ENCODE data around the gene PPA1. TPM values are rescaled to one million over a fixed set of nuclear protein-coding genes. Genes with fewer than 3 reads are reported as not detected.
"Not testable (repeated sequence)": the region's sequence is repeated elsewhere in the genome, so short reads cannot be mapped to it uniquely, and the experiment has no call there.

The PPA1 gene
- total and polyA plus RNA-seq, 2 of the 4 experiments (the other 2 are of a cell fraction): 78.6 to 102 TPM

GRCh38 chr10:70241081-70241480 lies 7.9 kb upstream of the PPA1 start:
- DNase-seq: no peak
- CTCF ChIA-PET: no interaction called here
- no CpG with 5 or more reads among the region's 3 CpGs for whole genome bisulfite sequencing, 2 experiments (ENCODE audit: extremely low coverage in 2 of 2, insufficient read length in 1 of 2)

GRCh38 chr10:70239986-70240385 lies 6.8 kb upstream of the PPA1 start:
- in situ Hi-C loops (cut with MboI; ENCODE audit: low sequenced_read_pairs); H3K18ac ChIP-seq (ENCODE audit: low read depth, low read length); H3K4me3 ChIP-seq (ENCODE audit: insufficient read depth, low read depth, low read length); CTCF ChIA-PET; H3K4me2 ChIP-seq (ENCODE audit: low read depth, low read length); H4K20me1 ChIP-seq (ENCODE audit: insufficient read depth, low read length); H3K79me1 ChIP-seq (ENCODE audit: low read depth in 1 of 2, low read length in 2 of 2); H3K9me3 ChIP-seq (ENCODE audit: control insufficient read depth, insufficient read depth, low read length); H3K9ac ChIP-seq (ENCODE audit: low read depth, low read length); H2AK5ac ChIP-seq (ENCODE audit: low read depth, low read length); H3K36me3 ChIP-seq (ENCODE audit: control insufficient read depth, insufficient read depth, low read length); H3K56ac ChIP-seq (ENCODE audit: extremely low read depth, insufficient read depth, low read length); H3K4ac ChIP-seq (ENCODE audit: low read depth, low read length); H2BK15ac ChIP-seq (ENCODE audit: low read depth, low read length); BruUV-seq (replicated peaks); H3K4me1 ChIP-seq (ENCODE audit: control insufficient read depth, insufficient read depth, low read length); H3K14ac ChIP-seq (replicated peaks; ENCODE audit: low read depth, low read length); H4K8ac ChIP-seq (ENCODE audit: low read depth in 2 of 2, low read length in 2 of 2); H4K5ac ChIP-seq (ENCODE audit: low read depth, low read length); ATAC-seq (ENCODE audit: low read depth); H3K27ac ChIP-seq (ENCODE audit: insufficient read depth, low read length); H3K9me1 ChIP-seq (ENCODE audit: insufficient read depth, low read length); H2BK20ac ChIP-seq (ENCODE audit: low read depth, low read length); dilution Hi-C loops (cut with HindIII; ENCODE audit: low sequenced_read_pairs, unreplicated experiment); H3K23ac ChIP-seq (ENCODE audit: low read depth, low read length); H4K91ac ChIP-seq (ENCODE audit: insufficient read depth, low read depth, low read length); H2AFZ ChIP-seq (replicated peaks; ENCODE audit: low read length, poor library complexity); POLR2A ChIA-PET (ENCODE audit: unreplicated experiment); DNase-seq; H2BK120ac ChIP-seq (ENCODE audit: low read depth, low read length); intact Hi-C loops (cut with micrococcal nuclease); H2AK9ac ChIP-seq (replicated peaks; ENCODE audit: low read depth, low read length, poor library complexity); H2BK5ac ChIP-seq (ENCODE audit: low read depth, low read length, poor library complexity, severe bottlenecking): not testable (repeated sequence)
- H3K27me3 ChIP-seq (ENCODE audit: control insufficient read depth, insufficient read depth, low read length): peaks cover 16% of the 10 kb centered on the region
- WGBS, 2 experiments (ENCODE audit: extremely low coverage in 2 of 2, insufficient read length in 1 of 2): no CpG with 5 or more reads among the region's 21 CpGs

More at GRCh38 chr10:70241081-70241480, 7.9 kb upstream of the PPA1 start:
- Histone ChIP-seq H3K4me1 (ENCODE audit: control insufficient read depth, insufficient read depth, low read length) (no peaks in the 10 kb centered on the region), H3K4me3 (ENCODE audit: insufficient read depth, low read depth, low read length) (no peak overlapping the region), H3K9me1 (ENCODE audit: insufficient read depth, low read length) (no peaks in the 10 kb centered on the region), H3K56ac (ENCODE audit: extremely low read depth, insufficient read depth, low read length) (no peak overlapping the region), H3K27ac (ENCODE audit: insufficient read depth, low read length) (no peak overlapping the region), H2AK9ac (replicated peaks; ENCODE audit: low read depth, low read length, poor library complexity) (no peak overlapping the region), H3K9ac (ENCODE audit: low read depth, low read length) (no peak overlapping the region), H4K91ac (ENCODE audit: insufficient read depth, low read depth, low read length) (no peak overlapping the region), H3K79me1 (ENCODE audit: low read depth in 1 of 2, low read length in 2 of 2) (no peaks in the 10 kb centered on the region), H2AFZ (replicated peaks; ENCODE audit: low read length, poor library complexity) (no peak overlapping the region), H3K14ac (replicated peaks; ENCODE audit: low read depth, low read length) (no peak overlapping the region), H2AK5ac (ENCODE audit: low read depth, low read length) (no peak overlapping the region), H3K4ac (ENCODE audit: low read depth, low read length) (no peak overlapping the region), H3K36me3 (ENCODE audit: control insufficient read depth, insufficient read depth, low read length) (no peaks in the 10 kb centered on the region), H3K4me2 (ENCODE audit: low read depth, low read length) (no peak overlapping the region), H3K9me3 (ENCODE audit: control insufficient read depth, insufficient read depth, low read length) (peaks cover 1% of the 10 kb centered on the region; the same call in 1 of the 2 replicates), H2BK120ac (ENCODE audit: low read depth, low read length) (no peak overlapping the region), H4K8ac (ENCODE audit: low read depth in 2 of 2, low read length in 2 of 2) (no peak overlapping the region), H3K23ac (ENCODE audit: low read depth, low read length) (no peak overlapping the region), H4K5ac (ENCODE audit: low read depth, low read length) (no peak overlapping the region), H3K27me3 (ENCODE audit: control insufficient read depth, insufficient read depth, low read length) (peaks cover 23% of the 10 kb centered on the region), H2BK15ac (ENCODE audit: low read depth, low read length) (no peak overlapping the region), H4K20me1 (ENCODE audit: insufficient read depth, low read length) (no peaks in the 10 kb centered on the region), H2BK5ac (ENCODE audit: low read depth, low read length, poor library complexity, severe bottlenecking) (no peak overlapping the region), H3K18ac (ENCODE audit: low read depth, low read length) (no peak overlapping the region), H2BK20ac (ENCODE audit: low read depth, low read length) (no peak overlapping the region)
- intact Hi-C loops (cut with micrococcal nuclease) (no loop called here), dilution Hi-C loops (cut with HindIII; ENCODE audit: low sequenced_read_pairs, unreplicated experiment) (no loop called here), in situ Hi-C loops (cut with MboI; ENCODE audit: low sequenced_read_pairs) (no loop called here)
- no TSS peak for BruUV-seq (replicated peaks)
- ATAC-seq (ENCODE audit: low read depth): no peak
- TF ChIP-seq SMC3 (IDR thresholded peaks at IDR 0.05; ENCODE audit: low read depth, low read length): no peak
- no peak for TF ChIP-seq BHLHE40 (IDR thresholded peaks at IDR 0.05; ENCODE audit: low read depth, low read length)
- no peak for TF ChIP-seq FOS (IDR thresholded peaks at IDR 0.05; ENCODE audit: low read depth, low read length)
- no peak for TF ChIP-seq RAD21 (IDR thresholded peaks at IDR 0.05; ENCODE audit: low read length)
- no peak for TF ChIP-seq MAFK (IDR thresholded peaks at IDR 0.05; ENCODE audit: low read depth, low read length)
- POLR2A ChIA-PET (ENCODE audit: unreplicated experiment): no interaction called here

Measured in IMR-90 (cell line).